ENCODE results near the gene CTSE. TPM values are rescaled to one million over a fixed set of nuclear protein-coding genes. Genes with fewer than 3 reads are reported as not detected.

CTSE gene
- total RNA-seq, 3 donors from 2014 or later (not counting 1 experiment from before 2014, with no cell fraction given) = not detected

- Mint-ChIP-seq H3K4me3 (no peak overlapping the region), H3K4me1 (peaks cover 0 to 5% of the 10 kb centered on the region in 2 donors), H3K36me3 (no peaks in the 10 kb centered on the region), H3K9me3 (no peaks in the 10 kb centered on the region), H3K27me3 (ENCODE audit: low read depth in 2 of 2) (peaks cover 18 to 20% of the 10 kb centered on the region in 2 donors), H3K27ac (no peak overlapping the region)
- 87% methylated on average over 4 of the region's 4 CpGs for WGBS (ENCODE audit: insufficient coverage)
- ATAC-seq = no peak
- intact Hi-C loops (cut with micrococcal nuclease) = no loop called here
- Histone ChIP-seq H3K9me3 (ENCODE audit: control insufficient read depth, insufficient read depth, low read length) (no peaks in the 10 kb centered on the region), H3K36me3 (ENCODE audit: control insufficient read depth, insufficient read depth, low read length) (no peaks in the 10 kb centered on the region), H3K27ac (ENCODE audit: low read length) (no peak overlapping the region), H3K4me3 (ENCODE audit: low read length) (no peak overlapping the region), H3K4me1 (ENCODE audit: control insufficient read depth, insufficient read depth, low read length) (no peaks in the 10 kb centered on the region), H3K27me3 (ENCODE audit: control insufficient read depth, insufficient read depth, low read length) (no peaks in the 10 kb centered on the region)
- DNase-seq = no peak
- TF ChIP-seq, protein P1, sequence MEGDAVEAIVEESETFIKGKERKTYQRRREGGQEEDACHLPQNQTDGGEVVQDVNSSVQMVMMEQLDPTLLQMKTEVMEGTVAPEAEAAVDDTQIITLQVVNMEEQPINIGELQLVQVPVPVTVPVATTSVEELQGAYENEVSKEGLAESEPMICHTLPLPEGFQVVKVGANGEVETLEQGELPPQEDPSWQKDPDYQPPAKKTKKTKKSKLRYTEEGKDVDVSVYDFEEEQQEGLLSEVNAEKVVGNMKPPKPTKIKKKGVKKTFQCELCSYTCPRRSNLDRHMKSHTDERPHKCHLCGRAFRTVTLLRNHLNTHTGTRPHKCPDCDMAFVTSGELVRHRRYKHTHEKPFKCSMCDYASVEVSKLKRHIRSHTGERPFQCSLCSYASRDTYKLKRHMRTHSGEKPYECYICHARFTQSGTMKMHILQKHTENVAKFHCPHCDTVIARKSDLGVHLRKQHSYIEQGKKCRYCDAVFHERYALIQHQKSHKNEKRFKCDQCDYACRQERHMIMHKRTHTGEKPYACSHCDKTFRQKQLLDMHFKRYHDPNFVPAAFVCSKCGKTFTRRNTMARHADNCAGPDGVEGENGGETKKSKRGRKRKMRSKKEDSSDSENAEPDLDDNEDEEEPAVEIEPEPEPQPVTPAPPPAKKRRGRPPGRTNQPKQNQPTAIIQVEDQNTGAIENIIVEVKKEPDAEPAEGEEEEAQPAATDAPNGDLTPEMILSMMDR (IDR thresholded peaks at IDR 0.05) = no peak
Observed at GRCh38 chr1:205994346-205994745, 29.3 kb downstream of the CTSE start.

GRCh38 chr1:205993068-205993467 lies 30.6 kb downstream of the CTSE start:
- Mint-ChIP-seq H3K36me3 (no peaks in the 10 kb centered on the region), H3K27me3 (ENCODE audit: low read depth in 2 of 2) (peaks cover 18 to 22% of the 10 kb centered on the region in 2 donors), H3K9me3 (no peaks in the 10 kb centered on the region), H3K4me1 (peaks cover 0 to 5% of the 10 kb centered on the region in 2 donors), H3K27ac (no peak overlapping the region), H3K4me3 (no peak overlapping the region)
- TF ChIP-seq, protein P1 (IDR thresholded peaks at IDR 0.05) = no peak
- no peak for ATAC-seq
- Histone ChIP-seq H3K4me1 (ENCODE audit: control insufficient read depth, insufficient read depth, low read length) (no peaks in the 10 kb centered on the region), H3K9me3 (ENCODE audit: control insufficient read depth, insufficient read depth, low read length) (no peaks in the 10 kb centered on the region), H3K36me3 (ENCODE audit: control insufficient read depth, insufficient read depth, low read length) (no peaks in the 10 kb centered on the region), H3K4me3 (ENCODE audit: low read length) (no peak overlapping the region), H3K27me3 (ENCODE audit: control insufficient read depth, insufficient read depth, low read length) (no peaks in the 10 kb centered on the region), H3K27ac (ENCODE audit: low read length) (no peak overlapping the region)
- intact Hi-C loops (cut with micrococcal nuclease) = no loop called here
- DNase-seq = no peak
- WGBS (ENCODE audit: insufficient coverage) = 80% methylated on average over 1 of the region's 1 CpG

- H3K27ac Mint-ChIP-seq = no peak overlapping the region
- TF ChIP-seq, protein P1 (IDR thresholded peaks at IDR 0.05) = no peak
- H3K4me1 Mint-ChIP-seq = peaks cover 0 to 5% of the 10 kb centered on the region in 2 donors
- no peak for ATAC-seq
- WGBS (ENCODE audit: insufficient coverage) = 90% methylated on average over 13 of the region's 14 CpGs
- Histone ChIP-seq H3K36me3 (ENCODE audit: control insufficient read depth, insufficient read depth, low read length) (no peaks in the 10 kb centered on the region), H3K4me3 (ENCODE audit: low read length) (no peak overlapping the region), H3K27me3 (ENCODE audit: control insufficient read depth, insufficient read depth, low read length) (no peaks in the 10 kb centered on the region), H3K9me3 (ENCODE audit: control insufficient read depth, insufficient read depth, low read length) (no peaks in the 10 kb centered on the region), H3K27ac (ENCODE audit: low read length) (no peak overlapping the region), H3K4me1 (ENCODE audit: control insufficient read depth, insufficient read depth, low read length) (no peaks in the 10 kb centered on the region)
- DNase-seq = no peak
- no peaks in the 10 kb centered on the region for H3K9me3 Mint-ChIP-seq
- no peak overlapping the region for H3K4me3 Mint-ChIP-seq
- peaks cover 18 to 22% of the 10 kb centered on the region in 2 donors for H3K27me3 Mint-ChIP-seq (ENCODE audit: low read depth in 2 of 2)
- intact Hi-C loops (cut with micrococcal nuclease) = no loop called here
- no peaks in the 10 kb centered on the region for H3K36me3 Mint-ChIP-seq
Observed at GRCh38 chr1:205992218-205992882, 31.3 kb downstream of the CTSE start.

GRCh38 chr1:205991237-205991636 lies 32.5 kb downstream of the CTSE start:
- Mint-ChIP-seq H3K4me3 (no peak overlapping the region), H3K9me3 (no peaks in the 10 kb centered on the region), H3K27ac (no peak overlapping the region), H3K27me3 (ENCODE audit: low read depth in 2 of 2) (peaks cover 18 to 22% of the 10 kb centered on the region in 2 donors), H3K4me1 (peaks cover 0 to 1% of the 10 kb centered on the region in 2 donors), H3K36me3 (no peaks in the 10 kb centered on the region)
- no peak overlapping the region for H3K27ac ChIP-seq (ENCODE audit: low read length)
- no peak overlapping the region for H3K4me3 ChIP-seq (ENCODE audit: low read length)
- DNase-seq (no peak), ATAC-seq (no peak)
- no peaks in the 10 kb centered on the region for H3K36me3 ChIP-seq (ENCODE audit: control insufficient read depth, insufficient read depth, low read length)
- H3K9me3 ChIP-seq (ENCODE audit: control insufficient read depth, insufficient read depth, low read length) = no peaks in the 10 kb centered on the region
- WGBS (ENCODE audit: insufficient coverage) = 81% methylated on average over 4 of the region's 4 CpGs
- TF ChIP-seq, protein P1 (IDR thresholded peaks at IDR 0.05) = no peak
- intact Hi-C loops (cut with micrococcal nuclease) = no loop called here
- no peaks in the 10 kb centered on the region for H3K27me3 ChIP-seq (ENCODE audit: control insufficient read depth, insufficient read depth, low read length)
- no peaks in the 10 kb centered on the region for H3K4me1 ChIP-seq (ENCODE audit: control insufficient read depth, insufficient read depth, low read length)

All from natural killer cell (primary cell).